ENCODE data around the gene PLK4.
"Not testable (repeated sequence)": the region's sequence is repeated elsewhere in the genome, so short reads cannot be mapped to it uniquely, and the experiment has no call there.

PLK4 gene

DNA sequence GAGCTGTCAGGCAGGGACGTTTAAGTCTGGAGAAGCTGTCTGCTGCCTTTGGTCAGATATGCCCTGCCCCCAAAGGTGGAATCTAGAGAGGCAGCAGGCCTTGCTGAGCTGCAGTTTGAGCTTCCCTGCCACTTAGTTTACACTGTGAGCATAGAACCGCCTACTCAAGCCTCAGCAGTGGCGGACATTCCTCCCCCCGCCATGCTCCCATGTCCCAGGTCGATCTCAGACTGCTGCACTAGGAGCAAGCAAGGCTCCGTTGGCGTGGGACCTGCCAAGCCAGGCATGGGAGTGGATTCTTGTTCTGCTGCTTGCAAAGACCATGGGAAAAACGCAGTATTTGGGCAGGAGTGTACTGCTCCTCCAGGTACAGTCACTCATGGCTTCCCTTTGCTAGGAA lies 24.3 kb downstream of the PLK4 start:
- no peak overlapping the region for H3K9ac ChIP-seq
- H3K27me3 ChIP-seq (ENCODE audit: insufficient read depth, low read depth) = no peaks in the 10 kb centered on the region
- no peak overlapping the region for H2AFZ ChIP-seq (ENCODE audit: low read depth)
- H3K4me3 ChIP-seq (IDR thresholded peaks at IDR 0.05; ENCODE audit: insufficient read depth, low read depth, low read length) = no peak overlapping the region
- no peak overlapping the region for H3K4me2 ChIP-seq
- TF ChIP-seq, protein P1, sequence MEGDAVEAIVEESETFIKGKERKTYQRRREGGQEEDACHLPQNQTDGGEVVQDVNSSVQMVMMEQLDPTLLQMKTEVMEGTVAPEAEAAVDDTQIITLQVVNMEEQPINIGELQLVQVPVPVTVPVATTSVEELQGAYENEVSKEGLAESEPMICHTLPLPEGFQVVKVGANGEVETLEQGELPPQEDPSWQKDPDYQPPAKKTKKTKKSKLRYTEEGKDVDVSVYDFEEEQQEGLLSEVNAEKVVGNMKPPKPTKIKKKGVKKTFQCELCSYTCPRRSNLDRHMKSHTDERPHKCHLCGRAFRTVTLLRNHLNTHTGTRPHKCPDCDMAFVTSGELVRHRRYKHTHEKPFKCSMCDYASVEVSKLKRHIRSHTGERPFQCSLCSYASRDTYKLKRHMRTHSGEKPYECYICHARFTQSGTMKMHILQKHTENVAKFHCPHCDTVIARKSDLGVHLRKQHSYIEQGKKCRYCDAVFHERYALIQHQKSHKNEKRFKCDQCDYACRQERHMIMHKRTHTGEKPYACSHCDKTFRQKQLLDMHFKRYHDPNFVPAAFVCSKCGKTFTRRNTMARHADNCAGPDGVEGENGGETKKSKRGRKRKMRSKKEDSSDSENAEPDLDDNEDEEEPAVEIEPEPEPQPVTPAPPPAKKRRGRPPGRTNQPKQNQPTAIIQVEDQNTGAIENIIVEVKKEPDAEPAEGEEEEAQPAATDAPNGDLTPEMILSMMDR (conservative IDR thresholded peaks at IDR 0.05; ENCODE audit: low read depth, low read length) = no peak
- no peaks in the 10 kb centered on the region for H4K20me1 ChIP-seq (ENCODE audit: insufficient read depth)
- no peak overlapping the region for H3K27ac ChIP-seq
- H3K36me3 ChIP-seq (ENCODE audit: insufficient read depth) = no peaks in the 10 kb centered on the region
- H3K4me1 ChIP-seq (ENCODE audit: low read depth, poor library complexity, severe bottlenecking) = no peaks in the 10 kb centered on the region
- no peaks in the 10 kb centered on the region for H3K79me2 ChIP-seq (ENCODE audit: insufficient read depth, low read depth)

DNA sequence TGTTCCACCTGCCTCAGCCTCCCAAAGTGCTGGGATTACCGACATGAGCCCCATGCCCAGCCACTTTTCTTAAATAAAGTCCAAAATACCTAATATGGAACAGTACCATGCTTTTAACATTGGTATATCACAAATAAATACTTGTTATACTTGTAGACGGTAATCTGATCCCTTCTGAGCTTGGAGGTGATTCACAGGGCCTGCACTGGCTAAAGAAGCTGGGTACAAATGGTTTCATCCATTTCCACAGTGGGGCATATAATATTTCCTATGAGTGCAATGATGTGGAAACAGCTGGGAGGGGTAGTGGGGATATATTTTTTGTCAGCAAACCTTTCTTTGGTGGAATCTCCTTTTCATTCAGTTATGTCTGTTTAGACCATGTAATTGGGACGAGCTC lies 35.8 kb downstream of the PLK4 start:
- H4K20me1 ChIP-seq (ENCODE audit: insufficient read depth) = no peaks in the 10 kb centered on the region
- H3K27ac ChIP-seq = no peak overlapping the region
- H3K9ac ChIP-seq = no peak overlapping the region
- no peaks in the 10 kb centered on the region for H3K79me2 ChIP-seq (ENCODE audit: insufficient read depth, low read depth)
- TF ChIP-seq, protein P1 (conservative IDR thresholded peaks at IDR 0.05; ENCODE audit: low read depth, low read length) = no peak
- no peaks in the 10 kb centered on the region for H3K36me3 ChIP-seq (ENCODE audit: insufficient read depth)
- no peaks in the 10 kb centered on the region for H3K27me3 ChIP-seq (ENCODE audit: insufficient read depth, low read depth)
- H3K4me2 ChIP-seq = no peak overlapping the region
- H2AFZ ChIP-seq (ENCODE audit: low read depth) = no peak overlapping the region
- H3K4me1 ChIP-seq (ENCODE audit: low read depth, poor library complexity, severe bottlenecking) = no peaks in the 10 kb centered on the region
- H3K4me3 ChIP-seq (IDR thresholded peaks at IDR 0.05; ENCODE audit: insufficient read depth, low read depth, low read length) = no peak overlapping the region

DNA sequence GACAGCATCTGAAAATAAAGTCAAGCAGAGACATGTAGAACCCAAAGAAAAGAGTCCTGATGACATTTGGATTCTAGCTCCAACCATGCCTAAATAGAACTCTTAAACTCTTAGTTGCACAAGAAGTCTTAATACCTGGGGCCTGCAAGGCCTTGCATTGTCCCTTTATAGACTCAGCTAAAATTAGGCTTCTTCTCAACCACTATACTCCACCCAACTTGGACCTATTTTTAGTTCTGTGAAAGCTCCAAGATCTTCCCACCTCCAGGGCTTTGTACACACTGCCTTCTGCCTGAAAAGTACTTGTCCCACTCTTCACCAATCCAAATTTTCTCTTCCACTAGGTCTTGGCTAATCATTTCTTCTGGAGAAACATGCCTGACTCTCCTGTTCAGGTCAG lies 36.5 kb downstream of the PLK4 start:
- Histone ChIP-seq H2AFZ (ENCODE audit: low read depth) (no peak overlapping the region), H3K4me3 (IDR thresholded peaks at IDR 0.05; ENCODE audit: insufficient read depth, low read depth, low read length) (no peak overlapping the region), H3K27ac (no peak overlapping the region), H3K4me2 (no peak overlapping the region), H3K36me3 (ENCODE audit: insufficient read depth) (no peaks in the 10 kb centered on the region), H4K20me1 (ENCODE audit: insufficient read depth) (no peaks in the 10 kb centered on the region), H3K9ac (no peak overlapping the region), H3K4me1 (ENCODE audit: low read depth, poor library complexity, severe bottlenecking) (no peaks in the 10 kb centered on the region), H3K79me2 (ENCODE audit: insufficient read depth, low read depth) (no peaks in the 10 kb centered on the region), H3K27me3 (ENCODE audit: insufficient read depth, low read depth) (no peaks in the 10 kb centered on the region)
- TF ChIP-seq, protein P1 (conservative IDR thresholded peaks at IDR 0.05; ENCODE audit: low read depth, low read length) = no peak

DNA sequence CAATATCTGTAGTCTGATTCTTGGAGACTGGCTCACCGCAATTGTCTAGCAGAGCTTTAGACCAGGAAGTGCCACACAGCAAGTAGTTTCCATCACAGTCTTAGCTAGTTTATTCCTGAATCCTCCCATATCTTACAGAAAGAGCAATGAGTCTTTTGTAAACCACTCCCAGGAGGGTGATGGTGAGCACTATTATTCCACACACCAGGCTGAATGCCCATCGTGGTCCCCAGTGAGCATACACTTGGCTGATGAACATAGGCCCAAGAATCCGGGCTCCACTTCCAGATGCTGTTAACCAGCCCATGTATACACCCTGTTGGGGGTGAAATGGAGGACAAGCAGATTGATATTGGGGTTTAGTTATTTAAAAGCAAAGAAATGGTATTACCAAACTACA lies 39.8 kb downstream of the PLK4 start:
- no peaks in the 10 kb centered on the region for H3K4me1 ChIP-seq (ENCODE audit: low read depth, poor library complexity, severe bottlenecking)
- no peaks in the 10 kb centered on the region for H4K20me1 ChIP-seq (ENCODE audit: insufficient read depth)
- no peak overlapping the region for H3K4me2 ChIP-seq
- TF ChIP-seq, protein P1 (conservative IDR thresholded peaks at IDR 0.05; ENCODE audit: low read depth, low read length) = no peak
- no peak overlapping the region for H2AFZ ChIP-seq (ENCODE audit: low read depth)
- H3K27me3 ChIP-seq (ENCODE audit: insufficient read depth, low read depth) = no peaks in the 10 kb centered on the region
- no peak overlapping the region for H3K27ac ChIP-seq
- H3K4me3 ChIP-seq (IDR thresholded peaks at IDR 0.05; ENCODE audit: insufficient read depth, low read depth, low read length) = no peak overlapping the region
- H3K36me3 ChIP-seq (ENCODE audit: insufficient read depth) = no peaks in the 10 kb centered on the region
- H3K9ac ChIP-seq = no peak overlapping the region
- no peaks in the 10 kb centered on the region for H3K79me2 ChIP-seq (ENCODE audit: insufficient read depth, low read depth)

DNA sequence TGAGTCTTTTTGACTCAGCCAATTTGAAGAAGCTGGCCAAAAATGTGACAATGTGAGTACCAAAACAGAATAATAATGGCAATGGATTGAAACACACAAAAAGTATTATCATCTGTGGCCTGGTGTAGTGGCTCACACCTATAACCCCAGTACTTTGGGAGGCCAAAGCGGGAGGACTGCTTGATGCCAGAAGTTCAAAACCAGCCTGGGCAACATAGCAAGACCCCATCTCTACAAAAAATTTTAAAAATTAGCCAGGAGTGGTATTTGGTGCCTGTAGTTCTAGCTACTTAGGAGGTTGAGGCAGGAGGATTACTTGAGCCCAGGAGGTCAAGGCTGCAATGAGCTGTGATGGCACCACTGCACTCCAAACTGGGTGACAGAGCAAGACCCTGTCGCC lies 41.5 kb downstream of the PLK4 start:
- TF ChIP-seq, protein P1 (conservative IDR thresholded peaks at IDR 0.05; ENCODE audit: low read depth, low read length) = no peak
- Histone ChIP-seq H3K4me3 (IDR thresholded peaks at IDR 0.05; ENCODE audit: insufficient read depth, low read depth, low read length) (no peak overlapping the region), H3K4me1 (ENCODE audit: low read depth, poor library complexity, severe bottlenecking) (no peaks in the 10 kb centered on the region), H3K27ac (no peak overlapping the region), H3K9ac (no peak overlapping the region), H3K4me2 (no peak overlapping the region), H3K79me2 (ENCODE audit: insufficient read depth, low read depth) (no peaks in the 10 kb centered on the region), H3K36me3 (ENCODE audit: insufficient read depth) (no peaks in the 10 kb centered on the region), H4K20me1 (ENCODE audit: insufficient read depth) (no peaks in the 10 kb centered on the region), H3K27me3 (ENCODE audit: insufficient read depth, low read depth) (no peaks in the 10 kb centered on the region), H2AFZ (ENCODE audit: low read depth) (no peak overlapping the region)

DNA sequence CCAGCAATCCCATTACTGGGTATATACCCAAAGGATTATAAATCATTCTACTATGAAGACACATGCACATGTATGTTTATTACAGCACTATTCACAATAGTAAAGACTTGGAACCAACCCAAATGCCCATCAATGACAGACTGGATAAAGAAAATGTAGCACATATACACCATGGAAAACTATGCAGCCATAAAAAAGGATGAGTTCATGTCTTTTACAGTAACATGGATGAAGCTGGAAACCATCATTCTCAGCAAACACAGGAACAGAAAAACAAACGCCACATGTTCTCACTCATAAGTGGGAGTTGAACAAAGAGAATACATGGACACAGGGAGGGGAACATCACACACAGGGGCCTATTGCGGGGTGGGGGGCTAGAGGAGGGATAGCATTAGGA lies 45.0 kb downstream of the PLK4 start:
- not testable (repeated sequence) for H3K9ac ChIP-seq; H3K4me3 ChIP-seq (IDR thresholded peaks at IDR 0.05; ENCODE audit: insufficient read depth, low read depth, low read length); H4K20me1 ChIP-seq (ENCODE audit: insufficient read depth); H3K36me3 ChIP-seq (ENCODE audit: insufficient read depth); H3K4me2 ChIP-seq; H3K4me1 ChIP-seq (ENCODE audit: low read depth, poor library complexity, severe bottlenecking); H3K27me3 ChIP-seq (ENCODE audit: insufficient read depth, low read depth); H2AFZ ChIP-seq (ENCODE audit: low read depth); H3K27ac ChIP-seq; H3K79me2 ChIP-seq (ENCODE audit: insufficient read depth, low read depth)

All from KMS-11 (cell line).